ENCODE results near the gene IQCH.

The IQCH gene

DNA sequence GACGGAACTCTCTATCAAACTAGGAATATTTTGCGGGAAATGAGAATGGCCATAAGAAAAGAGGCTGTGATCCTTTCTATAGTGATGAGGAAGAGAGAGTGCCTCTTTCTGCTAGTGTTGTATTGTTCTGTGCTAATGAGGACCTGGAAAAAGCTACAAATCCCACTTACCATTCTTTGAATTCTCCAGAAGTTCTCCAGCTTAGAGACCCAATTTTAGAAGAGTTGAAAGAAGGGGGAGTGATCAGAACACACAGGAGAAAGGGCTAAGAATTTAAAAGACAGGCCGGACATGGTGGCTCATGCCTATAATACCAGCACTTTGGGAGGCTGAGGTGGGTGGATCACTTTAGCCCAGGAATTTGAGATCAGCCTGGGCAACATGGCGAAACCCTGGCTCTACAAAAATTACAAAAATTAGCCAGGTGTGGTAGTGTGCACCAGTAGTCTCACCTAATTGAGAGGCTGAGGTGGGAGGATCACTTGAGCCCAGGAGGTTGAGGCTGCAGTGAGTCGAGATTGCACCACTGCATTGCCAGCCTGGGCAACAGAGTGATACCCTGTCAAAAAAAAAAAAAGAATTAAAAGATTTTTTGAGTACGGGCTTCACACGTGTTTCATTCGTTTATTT, 126.9 kb downstream of the IQCH start:
- no peak overlapping the region for H2AFZ ChIP-seq (ENCODE audit: low read length)
- no peak overlapping the region for H3K4me3 ChIP-seq (ENCODE audit: low read length)
- H3K4me1 ChIP-seq (ENCODE audit: low read length), result peaks cover 5% of the 10 kb centered on the region; the same call in 1 of the 2 replicates
- no peak overlapping the region for H3K4me2 ChIP-seq (ENCODE audit: low read depth, low read length)
- no peaks in the 10 kb centered on the region for H3K36me3 ChIP-seq (replicated peaks; ENCODE audit: insufficient read depth, low read length)
- no peaks in the 10 kb centered on the region for H3K9me3 ChIP-seq (replicated peaks; ENCODE audit: insufficient read depth, low read length)
- H3K27me3 ChIP-seq (replicated peaks; ENCODE audit: insufficient read depth, low read length), result no peaks in the 10 kb centered on the region
- TF ChIP-seq, protein P1, sequence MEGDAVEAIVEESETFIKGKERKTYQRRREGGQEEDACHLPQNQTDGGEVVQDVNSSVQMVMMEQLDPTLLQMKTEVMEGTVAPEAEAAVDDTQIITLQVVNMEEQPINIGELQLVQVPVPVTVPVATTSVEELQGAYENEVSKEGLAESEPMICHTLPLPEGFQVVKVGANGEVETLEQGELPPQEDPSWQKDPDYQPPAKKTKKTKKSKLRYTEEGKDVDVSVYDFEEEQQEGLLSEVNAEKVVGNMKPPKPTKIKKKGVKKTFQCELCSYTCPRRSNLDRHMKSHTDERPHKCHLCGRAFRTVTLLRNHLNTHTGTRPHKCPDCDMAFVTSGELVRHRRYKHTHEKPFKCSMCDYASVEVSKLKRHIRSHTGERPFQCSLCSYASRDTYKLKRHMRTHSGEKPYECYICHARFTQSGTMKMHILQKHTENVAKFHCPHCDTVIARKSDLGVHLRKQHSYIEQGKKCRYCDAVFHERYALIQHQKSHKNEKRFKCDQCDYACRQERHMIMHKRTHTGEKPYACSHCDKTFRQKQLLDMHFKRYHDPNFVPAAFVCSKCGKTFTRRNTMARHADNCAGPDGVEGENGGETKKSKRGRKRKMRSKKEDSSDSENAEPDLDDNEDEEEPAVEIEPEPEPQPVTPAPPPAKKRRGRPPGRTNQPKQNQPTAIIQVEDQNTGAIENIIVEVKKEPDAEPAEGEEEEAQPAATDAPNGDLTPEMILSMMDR (IDR thresholded peaks at IDR 0.05; ENCODE audit: low read length), result no peak
- TF ChIP-seq EZH2 (optimal IDR thresholded peaks at IDR 0.05; ENCODE audit: low read depth, low read length), result no peak
- no peak for TF ChIP-seq EZH2phosphoT487 (IDR thresholded peaks at IDR 0.05; ENCODE audit: low read length)
- DNase-seq, result no peak
- H3K9ac ChIP-seq (ENCODE audit: low read length), result no peak overlapping the region
- H3K79me2 ChIP-seq (ENCODE audit: low read length), result no peaks in the 10 kb centered on the region
- H3K9me2 ChIP-seq (replicated peaks; ENCODE audit: insufficient read depth, low read length), result no peaks in the 10 kb centered on the region
- no peaks in the 10 kb centered on the region for H3F3A ChIP-seq (ENCODE audit: insufficient read depth, low read length)
- no peaks in the 10 kb centered on the region for H4K20me1 ChIP-seq (ENCODE audit: insufficient read depth, low read length)
- H3K27ac ChIP-seq (ENCODE audit: low read length), result no peak overlapping the region

DNA sequence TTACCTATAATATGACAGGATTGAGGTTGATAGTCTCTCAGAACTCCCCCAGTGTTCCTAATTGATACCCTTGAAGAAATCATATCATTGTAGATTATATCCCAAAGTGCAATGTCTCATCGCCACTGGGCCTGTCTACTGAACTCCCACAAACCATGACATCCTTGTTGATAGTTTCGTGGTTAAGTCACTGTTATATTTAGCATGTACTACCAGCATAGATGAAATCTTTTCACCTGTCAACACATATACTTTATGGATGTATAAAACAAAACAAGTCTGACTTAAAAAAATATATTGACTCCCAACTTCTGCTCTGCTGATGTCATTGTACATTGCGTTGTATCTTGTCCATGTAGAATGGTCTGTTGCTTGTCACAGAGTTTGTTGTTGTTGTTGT, 128.1 kb downstream of the IQCH start:
- Histone ChIP-seq H3K9me2 (replicated peaks; ENCODE audit: insufficient read depth, low read length) (no peaks in the 10 kb centered on the region), H3K36me3 (replicated peaks; ENCODE audit: insufficient read depth, low read length) (no peaks in the 10 kb centered on the region), H3K9me3 (replicated peaks; ENCODE audit: insufficient read depth, low read length) (no peaks in the 10 kb centered on the region), H3K4me1 (ENCODE audit: low read length) (peaks cover 5% of the 10 kb centered on the region; the same call in 1 of the 2 replicates), H4K20me1 (ENCODE audit: insufficient read depth, low read length) (no peaks in the 10 kb centered on the region), H2AFZ (ENCODE audit: low read length) (no peak overlapping the region), H3K4me2 (ENCODE audit: low read depth, low read length) (no peak overlapping the region), H3K4me3 (ENCODE audit: low read length) (no peak overlapping the region), H3K27me3 (replicated peaks; ENCODE audit: insufficient read depth, low read length) (no peaks in the 10 kb centered on the region), H3F3A (ENCODE audit: insufficient read depth, low read length) (no peaks in the 10 kb centered on the region), H3K9ac (ENCODE audit: low read length) (no peak overlapping the region), H3K79me2 (ENCODE audit: low read length) (no peaks in the 10 kb centered on the region), H3K27ac (ENCODE audit: low read length) (no peak overlapping the region)
- TF ChIP-seq, protein P1 (IDR thresholded peaks at IDR 0.05; ENCODE audit: low read length), result no peak
- TF ChIP-seq EZH2phosphoT487 (IDR thresholded peaks at IDR 0.05; ENCODE audit: low read length), result no peak
- TF ChIP-seq EZH2 (optimal IDR thresholded peaks at IDR 0.05; ENCODE audit: low read depth, low read length), result no peak
- DNase-seq, result no peak

DNA sequence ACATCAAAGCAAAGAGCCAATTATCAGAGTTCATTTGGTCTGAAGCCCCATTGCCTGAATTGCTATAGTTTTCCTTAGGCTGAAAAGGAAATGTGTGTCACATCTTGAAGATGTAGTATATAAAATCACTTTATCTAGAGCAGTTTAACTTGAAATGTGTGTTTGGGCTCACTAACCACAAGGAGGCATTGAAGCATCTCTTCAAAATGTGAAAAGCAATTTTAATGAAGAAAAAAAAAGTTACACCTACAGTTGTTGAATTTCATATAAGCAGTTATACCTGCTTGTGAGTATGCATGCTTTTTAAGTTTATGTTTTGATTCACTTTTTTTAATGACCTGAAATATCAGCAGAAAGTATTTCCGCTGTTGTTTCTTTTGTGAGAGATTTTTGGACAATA, 129.3 kb downstream of the IQCH start:
- H4K20me1 ChIP-seq (ENCODE audit: insufficient read depth, low read length), result no peaks in the 10 kb centered on the region
- H3K9ac ChIP-seq (ENCODE audit: low read length), result no peak overlapping the region
- H3K79me2 ChIP-seq (ENCODE audit: low read length), result no peaks in the 10 kb centered on the region
- H2AFZ ChIP-seq (ENCODE audit: low read length), result no peak overlapping the region
- no peaks in the 10 kb centered on the region for H3K9me2 ChIP-seq (replicated peaks; ENCODE audit: insufficient read depth, low read length)
- no peaks in the 10 kb centered on the region for H3K9me3 ChIP-seq (replicated peaks; ENCODE audit: insufficient read depth, low read length)
- H3K27me3 ChIP-seq (replicated peaks; ENCODE audit: insufficient read depth, low read length), result no peaks in the 10 kb centered on the region
- DNase-seq, result no peak
- no peak overlapping the region for H3K4me3 ChIP-seq (ENCODE audit: low read length)
- H3K4me2 ChIP-seq (ENCODE audit: low read depth, low read length), result no peak overlapping the region
- H3K36me3 ChIP-seq (replicated peaks; ENCODE audit: insufficient read depth, low read length), result no peaks in the 10 kb centered on the region
- H3K27ac ChIP-seq (ENCODE audit: low read length), result no peak overlapping the region
- H3K4me1 ChIP-seq (ENCODE audit: low read length), result peaks cover 5% of the 10 kb centered on the region; the same call in 1 of the 2 replicates
- H3F3A ChIP-seq (ENCODE audit: insufficient read depth, low read length), result no peaks in the 10 kb centered on the region
- TF ChIP-seq, protein P1 (IDR thresholded peaks at IDR 0.05; ENCODE audit: low read length), result no peak
